GM21515 (cell line): ENCODE measurements around the gene HECW1.

Experiments used
- ATAC-seq: cut with Tn5 transposase; IDR thresholded peaks from one replicate; pipeline ENCODE4 v1.9.1; 2021; ENCODE audit not compliant: unreplicated experiment

Gene HECW1

DNA sequence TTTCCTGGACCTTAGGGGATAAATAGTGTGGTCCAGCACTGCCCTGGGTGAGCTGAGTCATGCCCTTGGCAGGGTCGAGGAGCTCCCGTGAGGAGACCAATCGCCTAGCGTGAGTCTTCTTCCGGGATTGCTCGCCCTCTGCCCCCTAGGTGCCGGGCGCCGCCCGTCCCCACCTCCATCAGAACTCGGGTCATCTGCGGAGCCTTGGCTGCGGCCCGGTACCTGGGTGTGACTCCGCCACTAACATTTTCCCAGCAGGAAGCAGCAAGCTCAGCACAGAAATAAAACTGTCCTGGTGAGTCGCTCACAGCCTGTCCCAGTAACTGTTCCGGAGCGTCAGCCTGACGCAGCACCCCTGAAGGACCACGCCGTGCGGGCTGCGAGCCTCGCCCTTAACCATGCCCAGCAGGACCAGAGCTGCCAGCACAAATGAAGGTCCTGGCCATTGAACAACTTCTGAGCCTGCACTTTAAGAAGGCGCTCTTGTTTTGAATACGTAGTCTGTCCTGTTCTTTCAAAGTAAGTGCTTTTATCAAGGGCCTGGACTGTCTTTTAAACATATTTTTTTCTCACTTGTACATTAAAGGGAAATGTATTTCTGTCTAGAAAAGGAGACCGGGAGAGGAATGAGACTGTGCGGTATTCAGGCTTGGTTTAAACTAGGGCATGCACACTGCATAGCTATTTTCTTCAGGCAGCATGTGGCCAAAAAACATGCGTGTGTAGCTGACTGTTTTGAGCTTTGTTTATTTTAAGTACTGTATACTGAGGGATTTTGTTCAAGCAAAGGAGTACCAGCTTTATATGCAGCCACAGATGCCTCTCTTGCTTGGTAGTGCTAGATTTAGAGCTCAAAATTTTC is 136.7 kb downstream of the HECW1 start:
- ATAC-seq, result no peak

DNA sequence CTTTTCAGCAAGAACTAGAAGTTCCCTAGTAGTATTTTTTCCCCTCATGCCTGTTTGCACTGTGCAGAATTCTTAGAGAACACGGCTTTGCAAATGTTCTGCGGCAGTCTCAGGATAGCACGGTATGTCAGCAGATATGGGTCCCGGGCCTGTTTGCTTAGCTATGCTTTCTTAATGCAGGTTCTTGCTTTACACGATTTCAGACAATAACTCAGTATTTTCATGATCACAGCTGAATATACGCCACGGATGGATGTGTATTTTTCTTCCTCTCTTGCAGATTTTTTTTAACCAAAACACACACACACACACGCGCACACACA is 137.3 kb downstream of the HECW1 start:
- no peak for ATAC-seq

DNA sequence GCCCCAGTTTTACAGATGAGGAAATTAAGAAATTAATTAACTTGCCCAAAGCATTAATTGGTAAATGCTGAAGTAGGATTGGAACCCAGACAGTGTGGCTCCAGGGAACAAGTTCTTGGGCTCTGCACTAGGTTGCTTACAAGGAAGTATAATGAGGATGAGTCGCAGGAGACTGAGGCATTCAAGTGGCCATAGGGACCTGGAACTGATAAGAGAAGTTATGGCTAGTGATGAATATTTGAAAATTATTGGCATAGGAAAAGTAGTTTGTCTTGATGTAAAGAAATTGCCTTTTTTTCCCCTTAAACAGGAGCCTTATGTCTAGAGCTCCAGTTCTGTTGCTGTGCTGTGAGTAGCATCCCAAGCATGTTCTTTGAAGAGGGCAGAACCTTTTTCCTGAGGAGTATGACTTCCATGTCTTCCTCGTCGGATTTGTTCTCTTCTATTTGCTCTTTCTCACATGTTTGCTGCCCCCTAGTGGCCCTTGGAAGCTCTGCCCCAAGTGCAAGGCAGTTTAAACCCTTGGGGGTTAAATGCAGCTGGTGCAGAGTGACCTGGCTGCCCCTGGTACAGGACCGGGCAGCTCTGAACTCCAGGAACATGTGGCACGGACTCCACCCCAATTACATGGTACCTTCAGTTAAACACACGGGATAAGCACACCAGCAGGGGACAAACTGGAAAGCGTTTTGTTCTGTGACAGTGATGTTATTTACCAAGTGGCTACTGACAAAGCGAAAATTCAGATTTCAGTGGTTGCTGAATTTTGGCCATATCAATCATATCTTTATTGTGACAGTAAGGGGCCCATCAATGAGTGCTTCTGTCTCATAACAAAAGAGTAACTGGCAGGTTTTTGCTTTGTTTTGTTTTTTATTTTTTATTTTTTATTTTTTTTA is 148.8 kb downstream of the HECW1 start:
- ATAC-seq, result no peak

DNA sequence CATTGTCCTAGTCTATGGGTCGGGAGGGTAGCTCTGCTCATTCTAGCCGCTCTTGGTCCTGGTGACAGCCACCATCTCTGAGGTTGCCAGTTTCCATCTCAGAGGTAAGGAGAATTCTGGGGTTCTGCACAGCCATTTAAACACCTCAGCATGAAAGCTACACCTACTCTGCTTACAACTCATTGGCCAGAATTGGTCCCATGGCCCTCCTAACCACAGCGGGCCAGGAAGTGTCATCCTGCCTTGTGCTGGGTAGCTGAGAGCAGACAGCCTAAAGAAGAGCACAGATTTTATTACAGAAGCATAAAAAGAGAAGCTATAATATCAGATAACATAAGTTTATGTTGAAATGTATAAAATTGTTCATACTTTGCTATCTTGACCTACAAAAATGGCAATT is 152.7 kb downstream of the HECW1 start:
- no peak for ATAC-seq

DNA sequence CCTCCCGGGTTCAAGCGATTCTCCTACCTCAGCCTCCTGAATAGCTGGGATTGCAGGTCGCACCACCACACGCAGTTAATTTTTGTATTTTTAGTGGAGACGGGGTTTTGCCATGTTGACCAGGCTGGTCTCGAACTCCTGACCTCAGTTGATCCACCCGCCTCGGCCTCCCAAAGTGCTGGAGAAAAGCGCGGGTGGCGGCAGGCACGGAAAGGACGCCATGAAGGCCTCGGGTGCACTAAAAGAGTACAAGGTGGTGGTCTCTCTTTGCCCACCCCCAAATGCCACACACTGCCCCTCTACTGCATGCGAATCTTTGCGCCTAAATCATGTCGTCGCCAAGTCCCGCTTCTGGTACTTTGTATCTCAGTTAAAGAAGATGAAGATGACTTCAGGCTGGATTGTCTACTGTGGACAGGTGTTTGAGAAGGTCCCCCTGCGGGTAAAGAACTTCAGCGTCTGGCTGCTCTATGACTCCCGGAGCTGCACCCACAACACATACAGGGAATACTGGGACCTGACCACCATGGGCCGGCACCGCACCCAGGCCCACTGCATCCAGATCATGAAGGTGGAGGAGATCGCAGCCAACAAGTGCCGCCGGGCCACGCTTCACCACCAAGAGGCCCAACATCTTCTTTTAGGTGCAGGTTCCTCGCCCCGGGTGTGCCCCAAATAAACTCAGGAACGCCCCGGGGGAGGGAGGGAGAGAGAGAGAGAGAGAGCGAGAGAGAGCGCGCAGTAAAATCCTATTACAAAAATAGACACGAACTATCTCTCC is 161.7 kb downstream of the HECW1 start:
- no peak for ATAC-seq

DNA sequence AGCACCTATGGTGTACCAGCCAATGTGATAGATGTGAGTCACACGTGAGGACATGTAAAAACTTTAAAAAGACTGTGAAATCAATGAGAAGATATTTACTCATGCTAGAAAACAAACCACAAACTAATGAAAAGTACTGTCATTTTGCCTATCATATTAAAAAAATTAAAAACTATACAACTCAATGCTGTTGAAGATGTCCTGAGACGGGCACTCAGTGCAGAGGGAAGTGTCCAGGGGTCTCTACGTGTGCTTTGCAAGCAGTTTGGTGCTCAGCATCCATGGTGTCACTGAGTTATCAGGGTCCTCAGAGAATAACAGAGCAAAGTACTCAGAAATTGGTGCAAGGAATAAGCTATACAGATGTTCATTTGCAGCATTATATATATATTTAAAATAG is 162.3 kb downstream of the HECW1 start:
- ATAC-seq, result no peak

DNA sequence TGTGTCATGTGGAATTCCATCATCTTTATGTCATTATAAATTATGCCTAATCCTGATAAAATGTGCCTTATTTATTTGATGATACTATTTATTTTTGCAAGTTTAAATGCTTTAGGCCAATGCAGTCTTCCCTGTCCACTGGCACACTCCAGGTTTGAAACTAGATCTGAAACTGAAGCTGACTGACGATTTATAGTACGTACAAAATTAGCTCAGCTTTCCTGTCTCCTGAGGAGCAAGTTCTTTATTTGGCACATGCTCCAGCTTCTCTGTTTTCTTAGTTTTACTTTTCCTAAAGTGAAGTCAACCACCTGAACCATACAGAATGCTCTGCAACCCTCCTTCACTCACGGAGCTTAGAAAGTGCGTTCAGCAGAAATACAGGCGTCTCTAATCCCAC is 164.1 kb downstream of the HECW1 start:
- no peak for ATAC-seq

DNA sequence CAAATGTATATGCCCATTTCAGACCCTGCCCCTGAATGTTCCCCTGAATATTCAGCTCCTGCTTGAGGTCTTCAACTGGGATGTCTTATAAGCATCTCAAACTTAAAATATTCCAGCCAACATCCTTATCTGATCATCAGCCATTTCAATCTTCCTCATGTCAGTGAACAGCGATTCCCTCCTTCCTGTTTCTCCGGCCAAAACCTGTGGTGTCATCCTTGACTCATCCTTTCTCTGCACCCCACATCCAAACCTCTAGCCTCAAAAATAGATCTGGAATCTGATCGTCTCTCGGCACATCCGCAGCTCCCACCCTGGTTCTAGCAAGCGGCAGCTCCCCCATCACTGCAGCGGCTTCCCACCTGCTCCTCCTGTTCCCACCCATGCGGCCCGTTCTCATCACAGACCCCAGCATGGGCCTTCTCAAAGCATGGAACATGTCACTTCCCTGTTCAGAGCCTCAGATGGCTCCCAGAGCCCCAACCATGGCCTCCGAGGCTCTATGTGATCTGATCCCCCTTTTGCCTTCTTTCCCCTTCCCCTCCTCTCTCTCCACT is 165.7 kb downstream of the HECW1 start:
- ATAC-seq, result no peak

DNA sequence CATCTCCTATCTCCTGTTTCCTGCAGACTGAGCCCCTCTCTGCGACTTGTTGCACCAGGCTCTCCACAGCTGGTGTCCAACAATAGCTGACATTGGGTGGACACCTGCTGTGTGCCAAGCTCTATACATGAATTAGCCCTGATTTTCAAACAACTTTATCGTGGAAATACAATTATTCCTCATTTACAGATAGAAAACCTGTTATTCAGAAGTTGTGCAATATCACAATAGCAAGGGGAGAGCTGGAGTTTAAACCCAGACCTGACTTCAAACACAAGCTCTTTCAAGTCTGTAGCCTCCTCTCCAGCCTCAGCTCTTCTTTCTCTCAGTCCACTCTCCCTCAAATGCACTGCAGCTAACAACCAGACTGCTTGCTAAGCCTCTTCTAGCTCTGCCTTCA is 168.8 kb downstream of the HECW1 start:
- no peak for ATAC-seq

DNA sequence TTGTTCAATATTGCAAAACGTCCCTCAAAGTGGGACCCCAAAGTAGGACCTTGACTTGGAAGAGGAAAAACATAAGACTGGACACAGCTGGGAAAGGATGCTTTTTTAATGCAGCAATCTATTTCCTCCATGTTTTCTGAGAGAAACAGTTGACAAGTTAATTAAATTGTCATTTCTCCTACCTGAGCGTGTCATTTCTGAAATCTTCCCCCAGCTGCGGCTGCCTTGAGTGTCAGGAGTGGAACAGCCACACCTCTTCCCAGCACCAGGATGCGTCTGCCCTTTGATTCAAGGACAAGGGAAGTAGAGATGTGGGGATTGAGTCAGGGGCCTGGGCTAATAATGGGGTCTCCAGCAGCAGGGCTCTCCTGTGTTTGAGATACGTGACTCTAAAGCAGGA is 171.3 kb downstream of the HECW1 start:
- ATAC-seq, result no peak

DNA sequence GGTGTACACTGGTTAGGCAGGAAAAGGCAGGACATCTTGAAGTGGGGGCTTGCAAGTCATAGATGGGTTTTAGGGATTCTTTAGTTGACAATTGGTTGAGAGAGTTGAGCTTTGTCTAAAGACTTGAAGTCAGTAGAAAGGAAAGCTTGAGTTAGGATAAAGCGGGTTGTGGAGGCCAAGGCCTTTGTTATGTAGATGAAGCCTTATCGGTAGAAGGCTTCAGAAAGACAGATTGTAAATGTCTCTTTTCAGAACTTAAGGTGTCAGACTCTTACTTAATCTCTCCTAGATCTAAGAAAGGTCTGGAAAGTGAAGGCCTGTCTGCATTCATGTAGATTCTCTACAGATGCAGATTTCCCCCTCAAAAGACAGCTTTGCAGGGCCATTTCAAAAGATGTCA is 177.4 kb downstream of the HECW1 start:
- no peak for ATAC-seq

DNA sequence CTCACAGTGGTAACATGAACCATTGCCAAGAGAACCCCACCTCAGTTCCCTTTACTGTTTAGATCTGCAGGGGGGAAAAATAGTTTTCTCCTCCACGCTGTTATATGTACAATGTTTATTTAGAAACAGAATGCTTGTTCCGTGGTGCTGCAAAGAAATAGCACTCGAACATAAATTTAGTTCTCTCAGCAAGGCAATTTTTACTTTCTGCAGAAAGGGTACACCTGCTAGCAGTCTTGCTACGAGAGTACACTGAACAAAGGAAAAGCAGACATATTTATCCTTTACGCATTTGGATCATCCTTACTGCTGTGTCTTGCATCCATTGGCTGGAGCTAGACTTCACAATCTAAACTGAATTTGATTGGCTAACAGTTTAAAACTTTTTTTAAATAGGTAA is 178.5 kb downstream of the HECW1 start:
- no peak for ATAC-seq

DNA sequence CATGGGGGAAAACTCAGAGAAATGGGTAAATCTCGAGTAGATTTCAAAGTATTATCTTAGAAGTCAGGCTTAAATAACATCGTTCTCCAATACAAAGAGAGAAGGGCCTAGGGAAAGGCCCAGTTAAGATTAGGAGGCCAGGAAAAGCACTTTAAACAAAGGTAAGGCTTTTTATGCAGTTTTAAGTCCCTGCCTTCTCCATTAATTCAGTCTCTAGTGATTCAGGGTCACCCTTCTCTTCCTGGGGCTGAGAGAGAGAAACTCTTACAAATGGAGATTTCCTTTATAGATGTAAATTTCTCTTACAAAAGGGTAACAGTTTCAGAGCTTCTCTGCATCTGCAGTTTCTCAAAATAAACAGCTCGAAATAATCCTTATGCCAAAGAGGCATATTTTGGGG is 179.3 kb downstream of the HECW1 start:
- no peak for ATAC-seq

DNA sequence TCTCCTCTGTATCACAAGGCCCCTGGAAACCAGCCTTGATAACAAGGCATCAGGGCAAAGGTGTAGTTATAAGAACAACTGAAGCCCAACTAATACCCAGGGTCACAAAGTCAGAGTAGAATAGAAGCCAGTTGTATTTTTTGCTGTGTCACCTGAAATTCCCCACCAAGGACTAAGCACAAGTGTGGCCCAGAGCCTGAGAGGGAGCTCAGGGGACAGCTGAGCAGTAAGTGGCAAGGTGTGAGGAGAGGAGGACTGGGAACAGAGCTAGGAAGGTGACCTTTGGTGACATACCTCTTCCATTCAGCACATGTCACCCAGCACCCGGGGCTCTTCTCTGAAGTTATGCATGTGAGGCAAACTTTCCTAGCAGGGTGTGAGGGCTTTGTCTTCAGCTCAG is 179.9 kb downstream of the HECW1 start:
- ATAC-seq, result no peak

DNA sequence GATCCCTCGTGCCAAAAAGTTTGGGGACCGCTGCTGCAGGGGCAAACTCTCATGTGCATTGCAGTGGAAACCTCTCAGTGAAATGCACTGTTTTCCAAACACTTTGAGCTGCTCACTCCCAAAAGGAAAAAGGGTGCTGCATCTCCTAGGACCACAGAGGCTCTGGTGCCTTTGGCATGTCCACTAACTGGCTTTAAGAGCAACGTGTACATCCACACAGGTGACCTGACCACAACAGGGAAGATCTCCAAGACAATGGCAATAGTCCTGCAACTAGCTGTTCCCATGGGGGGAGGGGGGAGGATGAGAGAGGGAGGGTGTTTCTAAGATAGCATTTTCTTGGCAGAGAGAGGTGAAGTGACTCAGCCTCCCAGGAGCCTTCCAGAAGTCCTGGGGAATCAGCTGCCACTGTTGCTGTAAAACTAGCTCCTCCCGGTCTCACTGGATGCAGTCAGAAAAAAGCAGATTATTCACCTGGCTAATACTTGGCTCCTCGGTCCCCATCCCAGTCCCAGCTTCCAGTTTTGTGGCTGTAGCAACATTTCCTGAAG is 181.7 kb downstream of the HECW1 start:
- no peak for ATAC-seq

DNA sequence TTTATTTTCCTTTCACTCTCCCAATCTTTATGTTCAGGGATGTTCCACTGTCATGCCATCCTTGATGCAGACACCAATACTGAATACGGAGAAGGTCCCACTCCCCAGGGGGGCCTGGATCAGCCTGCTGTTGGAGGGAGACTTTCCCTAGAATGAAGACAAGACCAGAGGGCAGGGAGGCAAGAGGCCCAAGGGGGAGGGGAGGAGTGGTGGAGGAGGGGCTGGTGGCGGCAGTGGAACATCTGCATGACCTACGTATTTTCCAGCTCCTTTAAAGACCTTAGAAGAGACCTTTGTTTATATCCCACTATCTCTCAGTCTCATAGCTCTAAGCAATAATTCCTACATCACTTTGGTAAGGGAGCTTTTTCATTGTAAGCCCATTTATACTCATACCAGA is 183.0 kb downstream of the HECW1 start:
- no peak for ATAC-seq

DNA sequence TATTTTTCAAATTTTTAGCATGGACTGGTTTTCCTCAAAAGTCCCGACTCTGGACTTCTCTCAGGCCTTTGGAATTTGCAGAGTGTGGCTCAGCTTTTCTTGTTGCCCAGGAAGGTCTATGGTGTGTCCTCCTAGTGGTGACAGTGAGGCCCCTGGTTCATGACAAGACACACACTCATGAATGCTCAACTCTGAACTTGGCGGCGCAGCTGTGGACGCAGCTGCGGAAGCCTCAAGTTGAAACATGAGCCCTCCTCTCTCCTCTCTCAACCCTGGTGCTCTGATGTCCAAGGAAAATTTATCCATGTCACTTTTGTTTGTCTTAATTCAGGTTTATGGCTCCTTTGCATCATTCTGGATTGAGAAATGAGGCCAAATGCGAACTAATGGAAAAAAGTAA is 183.9 kb downstream of the HECW1 start:
- ATAC-seq, result no peak

DNA sequence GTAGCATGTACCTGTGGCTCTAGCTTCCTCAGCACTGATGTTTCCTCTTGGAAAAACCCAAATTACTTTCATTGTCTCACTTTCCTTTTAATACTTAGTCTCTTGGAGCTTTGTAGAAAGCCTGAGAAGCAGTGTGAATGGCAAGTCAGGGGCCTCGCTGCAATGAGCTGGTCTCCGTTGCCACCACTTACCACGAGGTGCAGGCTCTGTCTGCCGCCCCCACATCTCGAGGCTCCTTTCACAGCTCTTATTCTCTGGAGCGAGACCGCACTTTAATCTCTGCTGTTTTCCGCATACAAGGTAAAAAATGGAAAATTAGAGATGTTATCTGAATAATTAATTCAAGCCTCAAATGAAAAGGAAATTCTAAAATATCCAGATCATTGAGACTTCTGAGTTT is 186.2 kb downstream of the HECW1 start:
- no peak for ATAC-seq

DNA sequence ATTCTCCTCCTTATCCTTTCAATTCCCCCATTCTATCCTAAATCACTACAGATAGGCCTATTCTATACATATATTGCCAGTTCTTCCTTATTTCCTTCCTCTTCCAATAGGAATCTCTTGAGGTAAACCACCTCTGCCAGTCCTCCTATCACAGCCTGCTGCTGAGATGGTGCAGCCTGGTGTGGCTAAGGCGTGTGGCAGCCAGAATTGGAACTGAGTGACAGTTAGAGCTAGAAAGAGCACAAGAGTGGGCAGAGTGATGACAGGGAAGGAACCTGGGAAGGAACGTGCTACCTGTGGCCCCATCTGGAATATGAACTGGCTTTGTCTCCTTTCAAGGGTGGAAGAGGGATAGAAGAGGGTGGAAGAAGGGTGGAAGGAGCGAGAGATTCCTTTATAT is 187.7 kb downstream of the HECW1 start:
- ATAC-seq, result no peak

DNA sequence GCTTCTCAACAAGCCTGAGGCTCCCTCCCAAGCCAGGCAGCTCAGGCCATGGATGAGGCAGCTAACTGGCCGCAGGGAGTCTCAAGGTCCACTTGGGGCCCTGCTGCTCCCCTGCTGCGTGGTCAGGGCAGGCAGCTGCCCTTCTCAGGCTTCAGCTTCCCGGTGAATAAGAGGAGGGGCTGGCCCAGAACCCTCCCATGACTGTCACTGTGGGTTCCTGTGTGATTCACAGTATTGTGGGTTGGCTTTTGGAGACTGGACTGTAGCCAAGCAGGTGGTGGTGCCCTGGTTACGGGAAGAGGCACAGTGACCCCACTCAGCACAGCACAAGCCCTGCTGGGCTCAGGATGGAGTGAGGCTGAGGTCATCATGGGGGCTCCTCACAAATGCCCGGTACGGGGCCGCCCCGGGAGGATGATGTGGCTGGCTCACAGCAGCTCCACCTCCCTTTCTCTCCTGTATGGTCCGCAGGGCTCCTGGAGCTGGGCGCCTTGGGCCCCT is 189.8 kb downstream of the HECW1 start:
- no peak for ATAC-seq
